GM04504 (cell line): ENCODE results near the gene NELL2.

Experiments used
- DNase-seq: peaks from one replicate; pipeline ENCODE4 v3.0.0-alpha.2; 2012; ENCODE audit warnings: low read depth

The NELL2 gene

GRCh38 chr12:44464180-44464579 lies 411.9 kb downstream of the NELL2 start:
- no peak for DNase-seq

GRCh38 chr12:44462729-44463128 lies 413.4 kb downstream of the NELL2 start:
- DNase-seq, result no peak

- DNase-seq, result no peak
These were observed 415.9 kb downstream of the NELL2 start for GRCh38 chr12:44460261-44460660.

- no peak for DNase-seq
These were observed 416.5 kb downstream of the NELL2 start for GRCh38 chr12:44459569-44459968.
